ENCODE measurements around the gene ZFP64. TPM values are rescaled to one million over a fixed set of nuclear protein-coding genes. Genes with fewer than 3 reads are reported as not detected.

ZFP64 gene
- total RNA-seq, 1 donor from 2014 or later: 23.6 TPM

DNA sequence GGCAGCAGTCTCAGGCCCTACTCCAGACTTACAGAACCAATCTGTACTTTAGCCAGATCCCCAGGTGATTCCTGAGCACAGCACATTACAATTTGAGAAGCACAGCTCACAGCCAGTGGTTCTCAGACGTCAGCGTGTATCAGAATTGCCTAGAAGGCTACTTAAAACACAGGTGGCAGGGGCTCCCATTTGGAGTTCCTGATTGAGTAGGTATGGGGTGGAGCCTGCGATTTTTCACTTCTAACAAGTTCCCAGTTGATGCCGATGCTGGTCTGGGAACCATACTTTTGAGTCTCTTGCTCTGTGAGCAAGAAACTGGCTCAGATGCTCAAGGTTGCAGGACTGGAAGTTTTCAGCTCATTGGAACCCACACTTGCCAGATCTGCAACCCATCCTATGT is 89.5 kb downstream of the ZFP64 start:
- Mint-ChIP-seq H3K27ac (no peak overlapping the region), H3K4me1 (peaks cover 34% of the 10 kb centered on the region), H3K4me3 (no peak overlapping the region), H3K27me3 (ENCODE audit: low read depth) (peaks cover 36% of the 10 kb centered on the region), H3K9me3 (no peaks in the 10 kb centered on the region), H3K36me3 (peaks cover under 1% of the 10 kb centered on the region)
- TF ChIP-seq, protein P1, sequence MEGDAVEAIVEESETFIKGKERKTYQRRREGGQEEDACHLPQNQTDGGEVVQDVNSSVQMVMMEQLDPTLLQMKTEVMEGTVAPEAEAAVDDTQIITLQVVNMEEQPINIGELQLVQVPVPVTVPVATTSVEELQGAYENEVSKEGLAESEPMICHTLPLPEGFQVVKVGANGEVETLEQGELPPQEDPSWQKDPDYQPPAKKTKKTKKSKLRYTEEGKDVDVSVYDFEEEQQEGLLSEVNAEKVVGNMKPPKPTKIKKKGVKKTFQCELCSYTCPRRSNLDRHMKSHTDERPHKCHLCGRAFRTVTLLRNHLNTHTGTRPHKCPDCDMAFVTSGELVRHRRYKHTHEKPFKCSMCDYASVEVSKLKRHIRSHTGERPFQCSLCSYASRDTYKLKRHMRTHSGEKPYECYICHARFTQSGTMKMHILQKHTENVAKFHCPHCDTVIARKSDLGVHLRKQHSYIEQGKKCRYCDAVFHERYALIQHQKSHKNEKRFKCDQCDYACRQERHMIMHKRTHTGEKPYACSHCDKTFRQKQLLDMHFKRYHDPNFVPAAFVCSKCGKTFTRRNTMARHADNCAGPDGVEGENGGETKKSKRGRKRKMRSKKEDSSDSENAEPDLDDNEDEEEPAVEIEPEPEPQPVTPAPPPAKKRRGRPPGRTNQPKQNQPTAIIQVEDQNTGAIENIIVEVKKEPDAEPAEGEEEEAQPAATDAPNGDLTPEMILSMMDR (IDR thresholded peaks at IDR 0.05; ENCODE audit: unreplicated experiment): no peak
- no peak for DNase-seq (ENCODE audit: low spot score in 2 of 2, unreplicated experiment in 2 of 2)
